Keratinocyte (primary cell): ENCODE measurements around the gene SLC39A5. TPM values are rescaled to one million over a fixed set of nuclear protein-coding genes. Genes with fewer than 3 reads are reported as not detected.

ENCODE experiments used
- DNase-seq: peaks from one replicate; pipeline ENCODE4 v3.0.0-alpha.2; 2011; ENCODE audit warnings: low read depth, missing footprints, low spot score
- FAIRE-seq: peaks from 2 replicates; lab custom pipeline; 2011; peaks lifted over from hg19 to GRCh38; lab: Jason Lieb, UNC
- H2AFZ ChIP-seq: 2 replicates; pipeline ENCODE4 v1.6.0; 2012; ENCODE audit warnings: low read length, control low read depth, inconsistent platforms; ENCODE audit not compliant: control insufficient read depth
- H3K27ac ChIP-seq: 2 replicates; pipeline ENCODE4 v1.5.1; 2011; ENCODE audit warnings: low read length; ENCODE audit not compliant: control insufficient read depth, insufficient read depth
- H3K27me3 ChIP-seq: 3 replicates; pipeline ENCODE4 v1.6.0; 2011; ENCODE audit warnings: low read length; ENCODE audit not compliant: control insufficient read depth, insufficient read depth; ENCODE audit errors: extremely low read depth
- H3K36me3 ChIP-seq, 2 experiments: 2 replicates in 1 of 2; 3 replicates in 1 of 2; pipeline ENCODE4 v1.5.1; 2011; ENCODE audit warnings: low read length in 2 of 2, mild to moderate bottlenecking in 1 of 2; ENCODE audit not compliant: control insufficient read depth in 2 of 2, insufficient read depth in 2 of 2; ENCODE audit errors: extremely low read depth in 1 of 2
- H3K4me1 ChIP-seq: 3 replicates; pipeline ENCODE4 v1.5.1; 2011; ENCODE audit warnings: low read length; ENCODE audit not compliant: control insufficient read depth, insufficient read depth; ENCODE audit errors: extremely low read depth
- H3K4me2 ChIP-seq: 3 replicates; pipeline ENCODE4 v1.6.0; 2011; ENCODE audit warnings: low read depth, low read length; ENCODE audit not compliant: control insufficient read depth, insufficient read depth; ENCODE audit errors: extremely low read depth
- H3K4me3 ChIP-seq, 3 experiments: fragments of 200-600 bp in 1 of 3; sonication (generic) in 1 of 3; 2 replicates in 2 of 3; 3 replicates in 1 of 3; pipeline ENCODE4 v1.5.1; 2011 to 2016; ENCODE audit warnings: low read length in 3 of 3, mild to moderate bottlenecking in 3 of 3, control low read depth in 2 of 3, inconsistent platforms in 1 of 3, low read depth in 1 of 3, mixed read lengths in 1 of 3, mixed run types in 1 of 3, moderate library complexity in 1 of 3; ENCODE audit not compliant: control insufficient read depth in 2 of 3, insufficient read depth in 2 of 3; ENCODE audit errors: extremely low read depth in 1 of 3
- H3K79me2 ChIP-seq: 2 replicates; pipeline ENCODE4 v1.6.0; 2012; ENCODE audit warnings: low read length; ENCODE audit not compliant: control insufficient read depth, insufficient read depth
- H3K9ac ChIP-seq: 3 replicates; pipeline ENCODE4 v1.6.0; 2011; ENCODE audit warnings: low read length; ENCODE audit not compliant: control insufficient read depth, insufficient read depth; ENCODE audit errors: extremely low read depth
- H3K9me1 ChIP-seq: 3 replicates; pipeline ENCODE4 v1.6.0; 2011; ENCODE audit warnings: low read length; ENCODE audit not compliant: control insufficient read depth, insufficient read depth; ENCODE audit errors: extremely low read depth
- H3K9me3 ChIP-seq: 2 replicates; pipeline ENCODE4 v1.5.1; 2012; ENCODE audit warnings: low read depth, low read length; ENCODE audit not compliant: control insufficient read depth
- H4K20me1 ChIP-seq: 3 replicates; pipeline ENCODE4 v1.6.0; 2011; ENCODE audit warnings: low read length; ENCODE audit not compliant: control insufficient read depth, insufficient read depth; ENCODE audit errors: extremely low read depth
- CTCF ChIP-seq, 3 experiments: IDR thresholded peaks in 1 of 3; conservative IDR thresholded peaks in 1 of 3; optimal IDR thresholded peaks in 1 of 3; 2 replicates in 2 of 3; 3 replicates in 1 of 3; pipeline versions ENCODE3 to v1.5.1; 2011; ENCODE audit warnings: low read length in 3 of 3, mild to moderate bottlenecking in 3 of 3, moderate library complexity in 2 of 3, control low read depth in 1 of 3, inconsistent platforms in 1 of 3; ENCODE audit not compliant: insufficient read depth in 2 of 3; ENCODE audit errors: extremely low read depth in 1 of 3
- EZH2 ChIP-seq: IDR thresholded peaks from one replicate; pipeline ENCODE4 v1.6.1; 2012; ENCODE audit warnings: inconsistent platforms, mild to moderate bottlenecking, low read length, moderate library complexity
- dilution Hi-C: fragments of 300-500 bp; cut with MboI; formaldehyde crosslinking; loops from one replicate; pipeline ENCODE4 v1.7.0; 2020; ENCODE audit warnings: low sequenced_read_pairs; ENCODE audit not compliant: extremely low pct_ligation_motif_present
- polyA plus RNA-seq, 5 experiments: library from polyadenylated mRNA; depleted of rRNA in 3 of 5; stranded (reverse) in 3 of 5; stranded (forward) in 1 of 5; unstranded in 1 of 5; fragments of >200 nt; gene quantifications; 1 replicate in 1 of 5; 2 replicates in 3 of 5; 3 replicates in 1 of 5; pipeline versions ENCODE4 v1.2.1 to v1.2.3, GENCODE V29; 2011 to 2012; ENCODE audit warnings: missing spikeins in 2 of 5, low read depth in 1 of 5, low replicate concordance in 1 of 5

Gene SLC39A5
- polyA plus RNA-seq, 1 donor (not counting 4 experiments of a cell fraction or from before 2014, with no cell fraction given), result not detected

GRCh38 chr12:56221757-56222530 is 7.9 kb upstream of the SLC39A5 start, which contains the start of gene RNF41:
Gene RNF41 (minus strand): TSS chr12:56221922. CDS start chr12:56214047, 7,875 bp downstream.
- H4K20me1 ChIP-seq, result no peaks in the 10 kb centered on the region
- FAIRE-seq, result peak; percentile 77
- dilution Hi-C loops, result no loop called here
- peak within 1 kb of the TSS; percentile 94 for H2AFZ ChIP-seq
- no peaks in the 10 kb centered on the region for H3K9me1 ChIP-seq
- H3K4me3 ChIP-seq, result peak within 1 kb of the TSS; percentile 89 to 98 (median 94)
- TF ChIP-seq EZH2 (no peak), CTCF (optimal IDR thresholded peaks at IDR 0.05 in 1 of 3, IDR thresholded peaks at IDR 0.05 in 1 of 3, conservative IDR thresholded peaks at IDR 0.05 in 1 of 3; ENCODE audit: extremely low read depth in 1 of 3, insufficient read depth in 2 of 3, low read length in 3 of 3) (no peak)
- peak within 1 kb of the TSS; percentile 98 for H3K4me2 ChIP-seq
- H3K9me3 ChIP-seq, result no peaks in the 10 kb centered on the region
- peaks cover 24% of the 10 kb centered on the region for H3K4me1 ChIP-seq
- H3K79me2 ChIP-seq, result peaks cover 32% of the 10 kb centered on the region
- no peaks in the 10 kb centered on the region for H3K27me3 ChIP-seq
- H3K9ac ChIP-seq, result peak within 1 kb of the TSS; percentile 92
- peaks cover 2 to 4% of the 10 kb centered on the region in 2 experiments for H3K36me3 ChIP-seq
- peak; percentile 85 for DNase-seq
- peak within 1 kb of the TSS; percentile 84 for H3K27ac ChIP-seq

GRCh38 chr12:56222531-56222895 is 7.3 kb upstream of the SLC39A5 start:
- no peaks in the 10 kb centered on the region for H3K9me3 ChIP-seq
- peak overlapping the region; percentile 84 for H3K27ac ChIP-seq
- DNase-seq, result no peak
- no peaks in the 10 kb centered on the region for H4K20me1 ChIP-seq
- H3K4me2 ChIP-seq, result peak overlapping the region; percentile 98
- H3K27me3 ChIP-seq, result no peaks in the 10 kb centered on the region
- FAIRE-seq, result no peak
- H3K4me3 ChIP-seq, result peak overlapping the region; percentile 89 to 98 (median 94)
- no peak for TF ChIP-seq CTCF (optimal IDR thresholded peaks at IDR 0.05 in 1 of 3, IDR thresholded peaks at IDR 0.05 in 1 of 3, conservative IDR thresholded peaks at IDR 0.05 in 1 of 3; ENCODE audit: extremely low read depth in 1 of 3, insufficient read depth in 2 of 3, low read length in 3 of 3)
- TF ChIP-seq EZH2, result no peak
- peak overlapping the region; percentile 73 for H2AFZ ChIP-seq
- peaks cover 24% of the 10 kb centered on the region for H3K4me1 ChIP-seq
- dilution Hi-C loops, result no loop called here
- H3K9ac ChIP-seq, result peak overlapping the region; percentile 92
- no peaks in the 10 kb centered on the region for H3K9me1 ChIP-seq
- peaks cover 30% of the 10 kb centered on the region for H3K79me2 ChIP-seq
- peaks cover under 1 to 4% of the 10 kb centered on the region in 2 experiments for H3K36me3 ChIP-seq
